Measurements from ENCODE around the gene GYPB.
"Not testable (repeated sequence)": the region's sequence is repeated elsewhere in the genome, so short reads cannot be mapped to it uniquely, and the experiment has no call there.

The GYPB gene

DNA sequence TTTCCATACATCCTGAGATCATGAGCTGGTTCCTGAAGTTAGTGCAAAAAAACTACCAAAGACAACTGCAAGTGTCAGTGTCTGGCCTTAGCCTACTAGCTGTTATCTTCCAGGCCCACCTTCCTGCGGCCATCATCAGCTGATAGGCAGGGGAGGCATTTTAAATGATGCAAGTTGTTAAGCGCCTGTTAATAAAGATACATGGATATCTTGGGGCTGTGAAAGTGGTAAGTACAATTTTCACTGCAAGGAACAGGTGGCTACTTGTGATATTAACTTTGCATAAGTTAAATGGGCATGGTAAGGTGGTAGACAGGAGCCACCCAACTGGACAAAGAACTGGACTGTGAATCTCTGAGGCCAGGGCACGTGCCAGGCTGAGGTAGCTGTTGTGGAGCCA, at the start of gene GYPB:
TSS of gene GYPB (minus strand) at position 104 of the 400 bp plus-strand sequence. CDS start at position 11, 93 bp downstream.
- in situ Hi-C loops (cut with MboI; ENCODE audit: low sequenced_read_pairs), result not testable (repeated sequence)

DNA sequence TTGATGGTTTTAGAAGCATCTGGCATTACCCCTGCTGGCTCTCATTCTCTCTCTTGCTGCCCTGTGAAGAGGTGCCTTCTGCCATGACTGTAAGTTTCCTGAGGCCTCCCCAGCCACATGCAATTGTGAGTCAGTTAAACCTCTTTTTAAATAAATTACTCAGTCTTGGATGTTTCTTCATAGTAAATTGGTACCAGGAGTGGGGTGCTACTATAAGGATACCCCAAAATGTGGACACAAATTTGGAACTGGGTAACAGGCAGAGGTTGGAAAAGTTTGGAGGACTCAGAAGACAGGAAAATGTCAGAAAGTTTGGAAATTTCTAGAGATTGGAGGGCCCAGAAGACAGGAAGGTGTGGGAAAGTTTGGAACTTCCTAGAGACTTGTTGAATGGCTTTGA, 42.4 kb upstream of the GYPB start:
- in situ Hi-C loops (cut with MboI; ENCODE audit: low sequenced_read_pairs), result not testable (repeated sequence)

DNA sequence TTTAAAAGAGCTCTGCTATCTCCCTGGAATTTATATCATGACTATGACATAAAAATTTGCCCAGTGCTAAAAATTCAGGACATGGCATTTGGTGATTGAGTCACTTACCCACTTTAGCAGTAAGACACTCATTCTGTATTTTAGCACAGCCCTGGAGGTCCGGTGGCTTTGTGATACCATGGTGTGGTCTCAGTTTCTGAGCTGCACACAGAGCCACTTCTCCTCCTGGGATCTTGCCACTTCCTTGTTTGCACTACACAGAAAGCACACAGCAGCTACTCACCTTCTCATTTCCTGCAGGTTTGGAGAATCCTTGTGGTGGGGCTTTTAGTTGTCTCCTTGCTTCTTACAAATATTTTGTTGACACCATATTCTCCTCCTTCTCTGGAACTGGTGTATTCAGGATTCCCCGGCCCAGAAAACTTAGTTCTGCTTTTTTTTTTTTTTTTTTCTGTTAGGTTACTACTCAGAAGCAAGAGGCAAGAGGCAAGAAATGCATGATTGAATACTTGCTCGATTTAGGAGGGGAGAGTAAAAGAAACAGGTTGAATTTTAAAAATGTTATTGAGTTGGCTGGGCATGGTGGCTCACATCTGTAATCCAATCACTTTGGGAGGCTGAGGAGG, 41.2 kb upstream of the GYPB start:
- in situ Hi-C loops (cut with MboI; ENCODE audit: low sequenced_read_pairs), result not testable (repeated sequence)

DNA sequence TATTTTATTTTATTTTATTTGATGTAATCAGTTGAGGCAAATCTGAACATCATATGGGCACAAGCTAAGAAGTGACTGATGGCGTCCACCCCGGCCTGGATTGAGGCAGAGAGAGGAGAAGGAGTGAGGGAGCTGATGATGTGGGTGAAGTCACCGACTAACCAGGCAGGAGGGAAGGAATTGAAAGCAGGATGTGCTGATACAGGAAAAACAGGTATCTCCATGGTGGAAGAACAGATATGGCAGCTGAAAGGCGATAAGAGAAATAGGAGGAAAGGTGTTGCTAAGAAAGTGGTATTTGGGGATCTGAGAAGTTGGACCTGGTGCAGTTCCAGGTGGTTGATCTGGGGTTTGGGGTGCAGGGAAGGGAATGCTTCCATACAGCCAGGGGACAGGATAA, 37.6 kb upstream of the GYPB start:
- in situ Hi-C loops (cut with MboI; ENCODE audit: low sequenced_read_pairs), result no loop called here

DNA sequence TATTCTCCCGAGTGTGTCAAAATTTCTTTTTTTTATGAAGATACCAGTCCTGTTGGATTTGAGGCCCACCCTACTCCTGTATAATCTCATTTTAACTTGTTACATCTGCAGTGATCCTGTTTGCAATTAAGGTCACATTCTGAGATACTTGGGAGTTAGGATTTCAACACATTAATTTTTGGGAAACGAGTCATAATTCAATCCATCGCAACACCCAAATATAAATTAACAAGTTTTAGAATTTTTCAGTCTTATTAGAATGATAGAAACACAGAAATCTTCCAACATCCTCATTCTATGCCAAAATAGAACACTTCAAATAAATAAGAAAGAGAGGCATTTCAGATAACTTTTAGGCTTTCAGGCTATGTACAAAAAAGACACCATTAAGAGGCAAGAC, 36.2 kb upstream of the GYPB start:
- in situ Hi-C loops (cut with MboI; ENCODE audit: low sequenced_read_pairs), result not testable (repeated sequence)

DNA sequence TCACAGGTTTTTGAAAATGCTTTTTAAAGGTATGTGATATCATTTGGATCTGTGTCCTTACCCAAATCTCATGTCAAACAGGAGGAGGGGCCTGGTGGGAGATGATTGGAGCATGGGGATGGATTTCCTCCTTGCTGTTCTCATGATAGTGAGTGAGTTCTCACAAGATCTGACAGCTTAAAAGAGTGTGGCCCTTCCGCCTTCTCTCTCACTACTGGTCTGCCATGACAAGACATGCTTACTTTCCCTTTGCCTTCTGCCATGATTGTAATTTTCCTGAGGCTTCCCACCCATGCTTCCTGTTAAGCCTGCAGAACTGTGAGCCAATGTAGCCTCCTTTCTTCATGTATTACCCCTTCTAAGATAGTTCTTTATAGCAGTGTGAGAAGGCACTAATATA, 32.3 kb upstream of the GYPB start:
- in situ Hi-C loops (cut with MboI; ENCODE audit: low sequenced_read_pairs), result not testable (repeated sequence)

DNA sequence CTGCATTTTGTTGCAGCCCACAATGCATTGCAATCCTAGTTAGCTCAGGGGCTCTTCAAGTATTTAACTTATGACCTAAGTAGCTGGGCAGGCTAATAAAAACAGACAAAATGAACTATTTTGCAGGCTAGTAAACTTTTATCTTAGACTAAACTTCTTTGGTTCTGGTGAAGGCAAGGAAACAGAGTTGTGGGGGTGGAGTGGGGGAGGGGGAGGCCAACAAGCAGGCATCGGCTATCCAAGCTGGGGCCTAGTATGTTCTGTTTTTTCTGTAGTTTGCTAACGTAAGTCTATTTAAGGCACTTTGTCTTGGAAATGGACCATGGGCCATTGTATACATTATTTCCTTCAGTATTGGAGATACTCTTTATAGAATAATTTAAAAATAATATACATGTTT, 31.5 kb upstream of the GYPB start:
- in situ Hi-C loops (cut with MboI; ENCODE audit: low sequenced_read_pairs), result not testable (repeated sequence)

DNA sequence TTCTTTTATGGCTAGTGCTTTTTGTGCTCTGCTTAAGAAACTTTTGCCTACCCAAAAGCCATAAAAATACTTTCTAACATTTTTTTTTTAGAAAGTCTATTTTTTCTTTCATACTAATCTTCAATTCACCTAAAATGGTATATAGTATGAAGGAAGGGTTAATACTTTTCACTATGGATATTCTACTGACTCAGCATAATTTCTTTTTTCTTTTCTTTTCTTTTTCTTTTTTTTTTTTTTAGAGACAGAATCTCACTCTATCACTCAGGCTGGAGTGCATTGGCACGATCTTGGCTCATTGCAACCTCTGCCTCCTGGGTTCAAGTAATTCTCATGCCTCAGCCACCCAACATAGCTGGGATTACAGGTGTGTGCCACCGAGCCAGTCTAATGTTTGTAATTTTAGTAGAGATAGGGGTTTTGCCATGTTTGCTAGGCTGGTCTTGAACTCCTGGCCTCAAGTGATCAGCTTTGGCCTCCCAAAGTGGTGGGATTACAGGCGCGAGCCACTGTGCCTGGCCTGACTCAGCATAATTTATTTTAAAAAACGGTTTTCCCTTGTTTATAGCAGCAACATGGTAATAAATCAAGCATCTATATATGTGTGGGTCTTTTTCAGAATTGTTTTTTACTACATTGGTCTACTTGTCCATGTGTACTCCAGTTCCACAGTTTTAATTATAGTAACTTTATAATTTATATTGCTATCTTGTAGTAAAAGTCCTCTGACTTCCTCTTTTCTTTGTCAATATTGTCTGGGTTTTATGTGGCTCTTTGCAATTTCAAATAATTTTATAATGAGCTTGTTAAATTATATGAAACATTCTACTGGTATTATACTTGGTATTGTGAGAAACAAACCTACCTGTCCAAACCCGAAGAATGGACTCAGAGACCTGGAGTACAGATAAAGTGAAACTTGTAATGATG, 30.6 kb upstream of the GYPB start:
- in situ Hi-C loops (cut with MboI; ENCODE audit: low sequenced_read_pairs), result not testable (repeated sequence)

DNA sequence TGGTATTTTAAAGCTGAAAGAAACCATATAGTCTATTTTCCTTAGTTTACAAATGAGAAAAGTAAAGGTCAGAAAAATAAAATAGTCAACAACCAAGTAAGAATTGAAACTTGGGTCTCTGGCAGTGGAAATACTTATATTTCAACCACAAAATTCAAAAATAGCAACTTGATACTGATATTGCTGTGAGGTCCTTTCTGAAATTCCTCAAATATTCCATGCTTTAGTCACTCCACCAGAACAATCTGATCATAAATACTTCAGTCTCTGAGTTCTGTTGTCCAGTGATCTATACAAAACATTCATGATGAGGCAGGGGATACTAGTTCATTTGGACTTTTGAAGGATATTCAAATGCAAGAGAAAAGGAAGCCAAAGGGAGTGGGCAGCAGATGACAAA, 25.8 kb upstream of the GYPB start:
- in situ Hi-C loops (cut with MboI; ENCODE audit: low sequenced_read_pairs), result not testable (repeated sequence)

DNA sequence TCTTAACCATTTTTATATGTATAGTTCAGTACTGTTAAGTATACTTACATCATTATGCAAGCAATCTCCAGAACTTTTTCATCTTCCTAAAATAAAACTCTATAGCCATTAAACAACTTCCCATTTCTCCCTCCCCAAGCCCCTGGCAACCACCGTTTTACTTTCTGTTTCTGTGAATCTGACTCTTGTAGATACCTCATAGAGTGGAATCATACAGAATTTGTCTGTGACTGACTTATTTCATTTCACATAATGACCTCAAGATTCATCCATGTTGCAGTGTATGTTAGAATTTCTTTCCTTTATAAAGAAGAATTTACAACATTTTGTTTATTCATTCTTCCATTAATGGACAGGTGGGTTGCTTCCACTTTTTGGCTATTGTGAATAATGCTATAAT, 13.4 kb upstream of the GYPB start:
- in situ Hi-C loops (cut with MboI; ENCODE audit: low sequenced_read_pairs), result not testable (repeated sequence)

DNA sequence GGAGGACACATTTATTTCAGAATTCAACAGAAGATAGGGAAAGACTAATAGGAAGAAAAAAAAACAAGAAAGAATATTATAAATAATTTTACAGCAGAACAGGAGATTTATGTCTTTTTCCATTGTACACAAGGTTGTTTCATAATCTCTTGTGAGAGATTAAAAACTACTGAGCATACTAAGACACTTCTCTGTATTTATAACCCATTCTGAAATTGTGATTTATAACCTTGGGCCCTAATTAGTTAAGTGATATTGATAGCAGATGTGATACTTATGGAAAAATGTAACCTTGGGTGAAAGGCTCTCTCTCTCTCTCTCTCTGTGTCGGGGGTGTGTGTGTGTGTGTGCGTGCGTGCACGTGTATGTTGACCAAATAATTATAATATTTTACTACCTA, 12.7 kb upstream of the GYPB start:
- in situ Hi-C loops (cut with MboI; ENCODE audit: low sequenced_read_pairs), result not testable (repeated sequence)

DNA sequence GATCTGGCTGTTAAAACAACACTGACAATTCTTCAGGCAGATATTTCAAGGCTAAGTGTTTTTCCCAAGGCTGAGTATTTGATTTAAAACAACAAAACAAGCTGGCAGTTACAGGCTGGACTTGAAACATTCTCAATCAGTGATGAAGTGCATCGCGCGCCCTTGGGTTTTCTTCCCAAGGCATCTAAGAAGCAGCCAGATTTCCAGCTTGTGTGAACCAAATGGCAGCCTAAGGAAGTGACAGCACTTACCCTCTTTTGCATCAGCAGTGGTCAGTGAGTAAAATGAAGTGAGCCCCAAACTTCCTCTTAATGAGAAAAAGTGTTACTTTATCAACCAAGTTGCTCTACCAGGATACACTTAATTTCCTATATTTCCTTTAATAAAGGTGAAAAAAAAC, 12.2 kb upstream of the GYPB start:
- in situ Hi-C loops (cut with MboI; ENCODE audit: low sequenced_read_pairs), result not testable (repeated sequence)

DNA sequence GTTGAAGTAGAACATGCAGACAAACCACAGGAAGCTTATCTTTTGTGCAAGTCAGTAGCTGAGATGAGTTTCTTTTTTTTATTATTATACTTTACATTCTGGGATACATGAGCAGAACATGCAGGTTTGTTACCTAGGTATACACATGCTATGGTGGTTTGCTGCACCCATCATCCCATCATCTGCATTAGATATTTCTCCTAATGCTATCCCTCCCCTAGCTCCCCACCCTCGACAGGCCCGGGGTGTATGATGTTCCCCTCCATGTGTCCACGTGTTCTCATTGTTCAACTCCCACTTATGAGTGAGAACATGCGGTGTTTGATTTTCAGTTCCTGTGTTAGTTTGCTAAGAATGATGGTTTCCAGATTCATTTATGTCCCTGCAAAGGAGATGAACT, 11.5 kb upstream of the GYPB start:
- in situ Hi-C loops (cut with MboI; ENCODE audit: low sequenced_read_pairs), result not testable (repeated sequence)

DNA sequence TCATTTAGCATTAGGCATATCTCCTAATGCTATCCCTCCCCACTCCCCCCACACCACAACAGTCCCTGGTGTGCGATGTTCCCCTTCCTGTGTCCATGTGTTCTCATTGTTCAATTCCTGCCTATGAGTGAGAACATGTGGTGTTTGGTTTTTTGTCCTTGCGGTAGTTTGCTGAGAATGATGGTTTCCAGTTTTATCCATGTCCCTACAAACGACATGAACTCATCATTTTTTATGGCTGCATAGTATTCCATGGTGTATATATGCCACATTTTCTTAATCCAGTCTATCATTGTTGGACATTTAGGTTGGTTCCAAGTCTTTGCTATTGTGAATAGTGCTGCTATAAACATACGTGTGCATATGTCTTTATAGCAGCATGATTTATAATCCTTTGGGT, 7.5 kb upstream of the GYPB start:
- in situ Hi-C loops (cut with MboI; ENCODE audit: low sequenced_read_pairs), result not testable (repeated sequence)

DNA sequence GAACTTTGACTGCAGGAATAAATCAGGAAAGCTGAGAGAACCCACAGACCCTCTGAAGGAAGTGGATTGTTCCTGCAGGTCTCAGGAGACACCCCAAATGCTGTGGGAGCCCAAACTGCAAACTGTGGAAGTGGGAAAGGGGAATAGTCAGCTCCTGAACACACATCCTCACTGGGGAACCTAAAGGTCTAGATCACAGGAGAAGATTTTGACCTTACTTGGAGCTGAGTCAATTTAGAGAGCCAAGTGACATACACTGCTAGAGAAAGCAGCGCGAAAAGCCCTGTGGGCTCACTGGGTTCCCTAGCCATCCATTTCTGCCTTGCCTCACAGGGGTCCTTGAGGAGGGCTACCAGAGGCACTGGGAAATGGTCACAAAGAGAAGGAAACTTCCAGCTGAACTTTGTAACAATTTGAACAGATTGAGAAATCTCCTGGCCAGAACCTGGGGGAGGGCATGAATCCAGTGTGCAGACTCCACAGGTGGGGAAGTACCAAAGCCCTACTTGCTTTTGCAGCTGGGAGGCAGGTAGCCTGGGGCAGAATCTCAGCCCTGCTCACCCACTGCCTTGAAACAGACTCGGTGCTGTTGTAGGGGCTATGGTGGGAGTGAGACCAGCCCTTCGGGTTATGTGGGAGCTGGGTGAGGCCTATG, 5.3 kb upstream of the GYPB start:
- in situ Hi-C loops (cut with MboI; ENCODE audit: low sequenced_read_pairs), result not testable (repeated sequence)

DNA sequence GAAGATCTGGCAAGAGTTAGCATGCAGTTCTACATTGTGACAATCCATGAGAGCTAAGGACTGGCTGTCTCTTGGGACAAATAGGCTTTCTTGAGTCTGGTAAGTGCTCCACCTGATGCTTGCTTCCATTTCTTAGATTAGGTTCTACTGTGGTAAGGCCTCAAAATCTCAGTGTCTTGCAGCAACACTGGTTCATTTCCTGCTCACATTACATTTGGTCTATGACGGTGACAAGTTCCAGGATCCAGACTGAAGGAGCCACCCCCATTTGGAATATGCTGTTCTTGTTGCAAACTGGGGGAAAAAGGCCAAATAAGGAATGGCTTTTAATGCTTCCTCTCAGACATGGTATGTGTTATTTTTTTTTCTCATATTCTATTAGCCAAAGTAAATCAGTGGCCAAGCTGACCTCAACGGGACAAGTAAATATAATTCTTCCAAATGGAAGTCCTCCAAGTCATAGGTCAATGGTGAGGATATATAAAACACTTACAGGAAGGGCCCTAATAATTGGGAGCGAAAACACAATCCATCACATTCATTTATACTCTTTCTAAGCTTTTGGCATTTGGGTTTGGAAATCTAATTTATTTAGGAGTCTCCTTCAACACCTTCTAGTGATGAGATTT, 3.7 kb upstream of the GYPB start:
- in situ Hi-C loops (cut with MboI; ENCODE audit: low sequenced_read_pairs), result not testable (repeated sequence)

DNA sequence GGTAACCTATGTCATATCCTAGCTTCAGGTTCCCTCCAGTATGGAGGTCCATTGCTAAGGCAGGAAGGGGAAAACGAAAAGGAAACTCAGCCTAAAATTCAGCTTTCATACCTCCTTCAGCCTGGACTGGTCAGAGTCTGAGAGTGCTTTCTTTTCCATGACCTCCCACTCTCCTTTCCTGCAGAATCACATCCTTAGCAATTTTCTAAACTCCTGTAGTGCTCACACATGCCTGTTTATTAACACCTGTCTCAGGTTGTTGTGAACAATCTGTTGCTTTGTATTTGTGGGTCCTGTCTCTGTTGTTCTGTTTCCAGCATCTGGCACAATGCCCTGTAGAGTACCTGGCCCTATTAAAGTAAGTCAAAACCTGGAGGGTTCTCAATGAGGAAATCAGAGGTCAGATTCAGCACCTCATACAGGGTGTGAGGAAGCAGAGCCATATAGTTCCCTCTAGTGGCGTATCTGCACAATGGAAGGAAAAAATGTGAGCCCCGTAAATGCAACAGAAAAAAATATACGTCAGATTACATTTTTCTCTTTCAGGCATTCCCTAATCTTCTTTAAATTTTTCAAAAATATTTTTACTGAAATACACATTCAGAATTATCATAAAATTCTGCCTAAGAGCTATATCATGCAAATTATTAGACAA, 2.3 kb upstream of the GYPB start:
- in situ Hi-C loops (cut with MboI; ENCODE audit: low sequenced_read_pairs), result not testable (repeated sequence)

DNA sequence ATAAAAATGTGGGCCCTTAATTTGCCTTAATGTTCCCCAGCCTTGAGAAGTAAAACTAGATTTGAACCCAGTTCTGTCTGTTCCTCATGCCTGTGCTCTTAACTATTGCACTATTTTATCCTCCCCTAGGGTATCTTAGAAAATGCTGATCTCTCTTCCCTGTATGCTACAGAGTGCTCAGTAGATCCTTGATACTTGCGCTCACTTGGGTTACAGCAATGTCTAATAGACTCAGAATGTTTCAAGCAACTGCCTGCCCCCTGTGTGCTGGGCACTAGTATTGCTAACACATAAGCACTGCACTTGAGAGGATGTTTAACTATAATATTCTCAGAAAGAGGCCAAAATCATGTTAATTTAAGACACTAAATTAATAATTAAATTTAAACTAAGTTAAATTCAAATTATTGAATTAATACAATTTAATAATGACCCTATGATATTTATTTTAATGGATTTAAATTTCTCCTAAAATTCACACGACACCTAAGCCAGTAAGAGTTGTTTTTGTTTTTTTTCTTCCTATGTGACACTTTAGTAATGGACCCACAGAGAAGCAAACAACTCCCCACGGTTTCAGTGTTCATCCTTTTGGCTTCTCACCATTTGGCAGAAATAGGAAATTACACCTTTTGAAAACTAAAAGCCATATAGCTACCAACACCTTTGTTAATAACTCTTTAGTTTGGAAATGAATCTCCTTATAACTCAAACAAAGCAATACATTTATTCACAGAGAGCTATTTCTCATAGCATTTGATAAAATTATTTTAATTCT, 768 bp downstream of the GYPB start:
- in situ Hi-C loops (cut with MboI; ENCODE audit: low sequenced_read_pairs), result not testable (repeated sequence)

DNA sequence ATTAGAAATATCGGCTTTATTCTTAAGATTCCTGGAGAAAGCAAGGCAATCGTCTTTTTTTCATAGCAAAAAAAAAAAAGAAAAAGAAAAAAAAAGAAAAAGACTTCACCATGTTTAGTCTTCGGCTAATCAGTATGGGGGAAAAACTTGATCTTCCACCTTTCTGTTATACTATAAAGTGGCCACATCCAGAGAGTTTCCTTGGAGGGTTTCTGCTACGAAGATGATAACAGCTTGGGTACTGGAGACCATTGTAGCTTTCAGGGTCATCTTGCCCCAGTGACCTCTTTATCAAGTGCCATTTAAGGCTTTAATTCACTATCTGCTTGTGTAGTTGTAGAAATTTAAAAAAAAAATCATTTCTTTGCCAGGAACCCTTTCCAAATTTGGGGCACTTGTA, 1.9 kb downstream of the GYPB start:
- in situ Hi-C loops (cut with MboI; ENCODE audit: low sequenced_read_pairs), result not testable (repeated sequence)

DNA sequence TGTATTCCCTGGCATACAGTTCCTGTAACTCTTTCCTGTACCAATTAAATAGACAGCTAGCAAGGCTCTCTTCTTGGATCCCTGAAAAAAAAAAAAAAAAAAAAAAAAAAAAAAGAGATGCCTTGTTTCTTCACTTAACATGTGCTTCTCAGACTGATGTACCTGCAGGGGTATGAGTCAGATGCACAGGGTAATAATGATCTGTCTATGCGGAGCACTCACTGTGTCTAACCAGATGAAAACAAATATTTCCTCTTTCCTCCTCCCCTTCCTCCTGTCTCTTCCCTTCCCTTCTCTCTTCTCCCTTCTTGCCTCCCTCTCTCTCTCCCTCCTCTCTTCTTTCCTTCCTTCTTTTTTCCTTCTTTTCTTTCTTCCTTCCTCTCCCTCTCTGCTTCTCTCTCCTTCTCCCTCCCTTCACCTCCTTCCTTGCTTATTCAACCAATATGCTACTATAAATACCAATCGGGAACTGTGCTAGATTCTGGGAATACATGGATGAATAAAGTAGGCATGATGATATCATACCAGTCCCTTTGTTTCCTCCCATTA, 3.0 kb downstream of the GYPB start:
- in situ Hi-C loops (cut with MboI; ENCODE audit: low sequenced_read_pairs), result not testable (repeated sequence)
